ENCODE data around the gene ZNF282.
A peak's percentile ranks its signal among the peaks of the same experiment; 100 is the strongest.
"Not testable (repeated sequence)": the region's sequence is repeated elsewhere in the genome, so short reads cannot be mapped to it uniquely, and the experiment has no call there.

ZNF282 gene

GRCh38 chr7:149261829-149262617 lies 66.7 kb downstream of the ZNF282 start, which contains the start of gene ZNF783:
Gene ZNF783 (plus strand): TSS chr7:149262196. CDS start chr7:149262334, 138 bp downstream.
- DNase-seq = peak; percentile 77

GRCh38 chr7:149266451-149266850 lies 71.1 kb downstream of the ZNF282 start:
- DNase-seq = no peak

GRCh38 chr7:149267733-149268132 lies 72.4 kb downstream of the ZNF282 start:
- DNase-seq = no peak

- DNase-seq = not testable (repeated sequence)
These were observed 79.1 kb downstream of the ZNF282 start for GRCh38 chr7:149274424-149274823.
